GM10847 (cell line): ENCODE data around the gene PABPC1L.

Experiments
- POLR2A ChIP-seq: IDR thresholded peaks from 2 replicates; pipeline ENCODE4 v1.6.1; 2011; ENCODE audit not compliant: insufficient read length; ENCODE audit errors: extremely low read depth

Gene PABPC1L

DNA sequence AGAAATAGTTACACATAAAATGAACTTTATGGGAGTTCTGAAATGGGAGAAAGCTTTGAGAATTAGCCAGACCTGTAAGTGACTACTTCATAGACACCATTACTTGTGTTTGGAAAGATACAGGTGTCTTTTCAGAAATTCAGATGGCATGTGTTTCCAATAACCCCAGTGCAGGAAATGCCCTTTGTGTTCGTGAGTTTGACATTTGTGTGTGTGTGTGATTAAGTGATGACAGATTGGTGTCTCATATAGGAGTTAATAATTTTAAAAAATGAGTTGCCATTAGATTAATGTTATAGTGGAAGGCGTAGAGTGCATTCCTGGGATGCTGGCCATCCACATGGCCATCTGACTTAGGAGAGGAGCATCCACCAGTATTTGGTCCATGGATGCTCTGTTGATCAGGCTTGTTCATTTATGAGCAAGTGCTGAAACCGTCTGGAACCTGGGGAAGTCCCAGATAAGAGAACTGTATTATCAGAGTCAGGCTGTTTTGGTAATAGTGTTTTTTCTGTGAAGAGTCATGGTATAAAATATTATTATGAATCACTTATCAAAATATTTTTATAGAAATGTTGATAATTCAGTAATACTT, 59.5 kb downstream of the PABPC1L start:
- TF ChIP-seq POLR2A: no peak

DNA sequence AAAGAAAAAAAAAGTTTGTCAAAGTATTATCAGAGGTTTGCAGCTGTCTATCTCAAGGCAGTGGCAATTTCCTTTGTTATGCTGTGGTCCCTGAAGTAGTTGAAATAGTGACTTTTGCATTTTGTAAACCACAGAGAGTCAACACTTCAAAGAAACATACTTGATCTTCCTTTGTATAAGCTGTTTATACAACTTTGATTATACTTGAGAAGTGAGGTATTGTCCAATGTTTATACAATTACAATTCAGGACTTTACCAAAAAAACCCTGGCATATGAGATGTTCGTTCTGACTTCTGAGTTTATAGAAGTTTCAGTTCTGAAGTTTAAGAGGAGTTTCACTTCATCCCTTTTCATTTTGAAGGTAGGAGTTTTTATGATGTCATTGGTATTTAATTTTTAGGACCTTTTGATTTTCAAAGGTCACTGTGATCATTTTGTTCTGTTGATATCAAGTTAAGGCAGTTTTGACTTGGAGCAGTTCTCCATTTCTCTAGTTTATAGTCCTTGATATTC, 60.4 kb downstream of the PABPC1L start:
- no peak for TF ChIP-seq POLR2A

DNA sequence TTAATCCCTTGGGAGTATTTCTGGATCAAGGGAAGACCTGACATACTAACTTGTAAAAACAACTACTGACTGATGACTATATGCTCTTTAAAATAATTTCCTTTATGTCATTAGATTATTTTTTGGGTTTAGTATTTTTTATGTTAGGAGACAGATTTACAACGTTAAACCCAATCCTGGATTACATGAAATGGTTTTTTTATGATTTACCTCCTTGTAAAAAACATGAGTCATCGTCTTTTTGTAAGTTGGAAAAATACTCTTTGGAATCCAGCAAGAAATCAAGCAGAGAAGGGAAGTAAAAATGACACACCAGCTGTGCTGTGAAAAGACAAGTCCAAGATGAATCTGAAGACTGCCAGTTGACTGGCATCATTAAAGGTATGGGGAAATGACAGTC, 63.2 kb downstream of the PABPC1L start:
- TF ChIP-seq POLR2A: no peak

DNA sequence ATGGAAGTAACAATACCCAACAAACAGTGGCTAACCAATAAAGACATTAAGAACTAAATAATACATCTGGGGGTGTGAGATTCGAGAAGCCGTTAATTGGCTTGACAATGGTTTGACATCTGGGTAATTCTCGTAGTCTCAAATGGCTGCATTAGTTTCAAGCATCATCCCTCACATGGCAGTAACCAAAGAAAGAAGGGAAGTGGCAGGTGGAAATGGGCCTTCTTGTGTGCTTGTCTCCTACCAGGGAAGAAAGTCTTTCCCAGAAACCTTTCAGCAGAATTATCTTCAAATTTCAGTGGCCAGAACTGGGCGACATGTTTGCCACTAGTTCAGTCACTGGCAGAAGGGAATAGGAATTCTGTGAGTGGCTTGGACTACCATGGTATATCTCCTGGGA, 66.8 kb downstream of the PABPC1L start:
- no peak for TF ChIP-seq POLR2A

DNA sequence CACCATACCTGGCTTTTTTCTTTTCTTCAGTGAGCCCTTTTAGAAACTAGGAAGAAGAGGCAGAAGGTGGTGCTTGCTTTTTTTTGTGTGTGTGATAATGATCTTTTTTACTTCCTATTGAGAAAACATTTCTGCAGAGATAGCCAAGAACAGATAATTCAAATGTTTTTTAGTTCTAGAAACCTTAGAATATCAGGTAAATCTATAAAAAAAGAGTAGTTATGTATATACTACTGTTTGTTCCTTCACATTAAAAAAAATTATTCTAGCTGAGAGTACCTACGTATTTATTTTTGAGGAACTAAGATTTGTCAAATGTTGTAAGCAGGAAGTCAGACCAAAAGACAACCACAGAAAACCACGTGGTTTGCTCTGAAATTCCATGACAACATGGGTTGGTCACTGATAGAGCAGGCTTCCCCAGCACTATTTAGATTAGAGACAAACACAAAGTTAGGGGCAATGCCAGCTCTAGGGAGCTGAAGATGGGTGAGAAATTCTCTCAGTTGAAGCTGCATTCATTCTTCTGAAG, 69.3 kb downstream of the PABPC1L start:
- TF ChIP-seq POLR2A: no peak

DNA sequence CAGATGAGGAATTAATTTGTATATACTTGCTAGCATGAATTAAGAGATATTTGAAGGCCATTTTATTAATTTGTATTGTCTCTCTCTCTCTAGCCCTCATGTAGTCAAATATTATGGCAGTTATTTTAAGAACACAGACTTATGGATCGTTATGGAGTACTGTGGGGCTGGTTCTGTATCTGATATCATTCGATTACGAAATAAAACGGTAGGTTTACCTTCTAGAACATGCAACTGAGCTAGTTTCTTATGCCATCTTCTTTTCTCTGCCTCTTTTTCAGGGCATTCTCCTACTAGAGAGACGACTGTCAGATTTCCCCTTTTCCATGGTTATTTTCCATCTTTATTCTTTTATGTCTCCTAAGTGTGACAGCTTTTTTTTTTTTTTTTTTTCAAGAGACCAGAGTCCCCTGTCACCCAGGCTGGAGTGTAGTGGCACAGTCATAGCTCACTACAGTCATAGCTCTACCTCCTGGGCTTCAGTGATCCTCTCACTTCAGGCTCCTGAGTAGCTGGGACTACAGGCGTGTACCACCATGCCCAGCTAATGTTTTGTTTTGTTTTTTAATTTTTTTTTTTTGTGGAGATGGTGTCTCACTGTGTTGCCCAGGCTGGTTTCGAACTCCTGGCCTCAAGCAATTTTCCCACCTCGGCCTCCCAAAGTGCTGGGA, 72.0 kb downstream of the PABPC1L start:
- no peak for TF ChIP-seq POLR2A

DNA sequence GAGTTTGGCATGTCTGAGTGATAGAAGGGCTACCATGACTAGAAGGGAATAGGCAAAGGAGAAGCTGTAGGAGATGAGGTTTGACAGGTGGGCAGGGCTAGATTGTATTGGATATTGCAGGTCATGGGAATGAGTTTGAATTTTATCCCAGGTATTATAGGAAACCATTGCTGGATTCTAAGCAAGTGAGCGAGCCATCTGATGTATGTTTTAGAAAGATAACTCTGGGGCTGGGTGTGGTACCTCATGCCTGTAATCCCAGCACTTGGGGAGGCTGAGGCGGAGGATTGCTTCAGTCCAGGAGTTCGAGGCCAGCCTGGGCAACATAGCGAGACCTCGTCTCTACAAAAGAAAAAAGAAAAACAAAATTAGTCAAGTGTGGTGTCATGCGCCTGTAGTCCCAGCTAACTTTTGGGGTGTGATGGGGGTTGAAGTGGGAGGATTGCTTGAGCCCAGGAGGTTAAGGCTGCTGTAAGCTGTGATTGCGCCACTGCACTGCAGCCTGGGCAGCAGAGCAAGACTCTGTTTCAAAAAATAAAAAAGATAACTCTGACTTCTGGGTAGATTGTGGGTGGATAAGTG, 73.3 kb downstream of the PABPC1L start:
- no peak for TF ChIP-seq POLR2A

DNA sequence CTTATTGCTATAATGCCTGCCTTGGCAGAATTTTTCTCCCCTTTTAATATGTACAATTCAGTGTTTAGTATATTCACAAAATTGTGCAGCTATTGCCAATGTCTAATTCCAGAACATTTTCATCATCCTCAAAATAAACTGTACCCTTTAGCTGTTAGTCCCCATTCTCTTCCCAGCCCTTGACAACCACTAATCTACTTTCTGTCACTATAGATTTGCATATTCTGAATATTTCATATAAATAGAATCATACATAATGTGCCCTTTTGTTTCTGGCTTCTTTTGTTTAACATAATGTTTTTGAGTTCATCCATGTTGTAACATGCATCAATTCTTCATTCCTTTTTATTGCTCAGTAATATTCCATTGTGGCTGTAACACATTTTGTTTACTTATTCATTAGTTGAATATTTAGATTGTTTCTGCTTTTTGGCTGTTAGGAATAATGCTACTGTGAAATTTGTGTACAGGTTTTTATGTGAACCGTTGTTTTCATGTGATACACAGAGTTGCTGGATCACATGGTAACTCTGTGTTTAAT, 78.8 kb downstream of the PABPC1L start:
- TF ChIP-seq POLR2A: no peak
